Measurements from ENCODE around the gene ADD2.

ADD2 gene

GRCh38 chr2:70789304-70790135 lies 21.5 kb upstream of the ADD2 start:
- DNase-seq, result peak; percentile 89
- in situ Hi-C loops (cut with MboI; ENCODE audit: low pct_unique_long_range_greater_than_20kb, low sequenced_read_pairs), result loop anchor here (25.0 kb wide), 1 partner anchor 173 kb away; no protein-coding TSS in a partner anchor

GRCh38 chr2:70785137-70785911 lies 17.3 kb upstream of the ADD2 start:
- DNase-seq, result peak; percentile 62
- in situ Hi-C loops (cut with MboI; ENCODE audit: low pct_unique_long_range_greater_than_20kb, low sequenced_read_pairs), result loop anchor here (25.0 kb wide), 1 partner anchor 177 kb away; no protein-coding TSS in a partner anchor

GRCh38 chr2:70784320-70784719 lies 16.3 kb upstream of the ADD2 start:
- in situ Hi-C loops (cut with MboI; ENCODE audit: low pct_unique_long_range_greater_than_20kb, low sequenced_read_pairs), result loop anchor here (25.0 kb wide), 1 partner anchor 178 kb away; no protein-coding TSS in a partner anchor
- no peak for DNase-seq

- in situ Hi-C loops (cut with MboI; ENCODE audit: low pct_unique_long_range_greater_than_20kb, low sequenced_read_pairs), result loop anchor here (25.0 kb wide), 1 partner anchor 182 kb away; no protein-coding TSS in a partner anchor
These were observed 12.0 kb upstream of the ADD2 start for GRCh38 chr2:70779911-70780545.

GRCh38 chr2:70779491-70779890 lies 11.5 kb upstream of the ADD2 start:
- no peak for DNase-seq
- in situ Hi-C loops (cut with MboI; ENCODE audit: low pct_unique_long_range_greater_than_20kb, low sequenced_read_pairs), result loop anchor here (25.0 kb wide), 1 partner anchor 183 kb away; no protein-coding TSS in a partner anchor

More at GRCh38 chr2:70779911-70780545, 12.0 kb upstream of the ADD2 start:
- no peak for DNase-seq

- DNase-seq, result no peak
- in situ Hi-C loops (cut with MboI; ENCODE audit: low pct_unique_long_range_greater_than_20kb, low sequenced_read_pairs), result loop anchor here (25.0 kb wide), 1 partner anchor 184 kb away; no protein-coding TSS in a partner anchor
These were observed 10.7 kb upstream of the ADD2 start for GRCh38 chr2:70778676-70779075.

GRCh38 chr2:70777450-70777849 lies 9.4 kb upstream of the ADD2 start:
- in situ Hi-C loops (cut with MboI; ENCODE audit: low pct_unique_long_range_greater_than_20kb, low sequenced_read_pairs), result loop anchor here (25.0 kb wide), 1 partner anchor 185 kb away; no protein-coding TSS in a partner anchor
- DNase-seq, result no peak

- in situ Hi-C loops (cut with MboI; ENCODE audit: low pct_unique_long_range_greater_than_20kb, low sequenced_read_pairs), result loop anchor here (25.0 kb wide), 1 partner anchor 186 kb away; no protein-coding TSS in a partner anchor
- no peak for DNase-seq
These were observed 8.3 kb upstream of the ADD2 start for GRCh38 chr2:70776266-70776665.

GRCh38 chr2:70775141-70775540 lies 7.1 kb upstream of the ADD2 start:
- in situ Hi-C loops (cut with MboI; ENCODE audit: low pct_unique_long_range_greater_than_20kb, low sequenced_read_pairs), result loop anchor here (25.0 kb wide), 1 partner anchor 187 kb away; no protein-coding TSS in a partner anchor
- no peak for DNase-seq

- DNase-seq, result peak; percentile 43
- in situ Hi-C loops (cut with MboI; ENCODE audit: low pct_unique_long_range_greater_than_20kb, low sequenced_read_pairs), result no loop called here
These were observed 4.6 kb upstream of the ADD2 start for GRCh38 chr2:70772486-70773155.

- in situ Hi-C loops (cut with MboI; ENCODE audit: low pct_unique_long_range_greater_than_20kb, low sequenced_read_pairs), result no loop called here
- no peak for DNase-seq
These were observed 3.4 kb upstream of the ADD2 start for GRCh38 chr2:70771446-70771845.

- DNase-seq, result no peak
- in situ Hi-C loops (cut with MboI; ENCODE audit: low pct_unique_long_range_greater_than_20kb, low sequenced_read_pairs), result no loop called here
These were observed 1.4 kb upstream of the ADD2 start for GRCh38 chr2:70769450-70769849.

- in situ Hi-C loops (cut with MboI; ENCODE audit: low pct_unique_long_range_greater_than_20kb, low sequenced_read_pairs), result no loop called here
- no peak for DNase-seq
These were observed 638 bp upstream of the ADD2 start for GRCh38 chr2:70768590-70769085.

GRCh38 chr2:70767079-70767698 lies 811 bp downstream of the ADD2 start:
- DNase-seq, result peak; percentile 29
- in situ Hi-C loops (cut with MboI; ENCODE audit: low pct_unique_long_range_greater_than_20kb, low sequenced_read_pairs), result no loop called here

GRCh38 chr2:70766357-70767078 lies 1.5 kb downstream of the ADD2 start:
- no peak for DNase-seq
- in situ Hi-C loops (cut with MboI; ENCODE audit: low pct_unique_long_range_greater_than_20kb, low sequenced_read_pairs), result no loop called here

GRCh38 chr2:70765507-70765906 lies 2.5 kb downstream of the ADD2 start:
- in situ Hi-C loops (cut with MboI; ENCODE audit: low pct_unique_long_range_greater_than_20kb, low sequenced_read_pairs), result no loop called here
- DNase-seq, result no peak

- in situ Hi-C loops (cut with MboI; ENCODE audit: low pct_unique_long_range_greater_than_20kb, low sequenced_read_pairs), result no loop called here
- no peak for DNase-seq
These were observed 8.6 kb downstream of the ADD2 start for GRCh38 chr2:70759446-70759845.

- in situ Hi-C loops (cut with MboI; ENCODE audit: low pct_unique_long_range_greater_than_20kb, low sequenced_read_pairs), result no loop called here
These were observed 10.0 kb downstream of the ADD2 start for GRCh38 chr2:70757966-70758365.

More at GRCh38 chr2:70757966-70758365, 10.0 kb downstream of the ADD2 start:
- no peak for DNase-seq

All from KBM-7 (cell line).